Smooth muscle cell (in vitro differentiated cells): ENCODE results near the gene CHTF18. TPM values are rescaled to one million over a fixed set of nuclear protein-coding genes. Genes with fewer than 3 reads are reported as not detected.

ENCODE experiments used
- DNase-seq: peaks from one replicate; lab custom pipeline; 2025; ENCODE audit not compliant: unreplicated experiment; lab: John Stamatoyannopoulos, UW
- H2AFZ ChIP-seq: fragments of 200-600 bp; sonication (generic); 2 replicates; pipeline ENCODE4 v1.6.0; 2016; ENCODE audit warnings: antibody characterized with exemption, low read depth, mild to moderate bottlenecking
- H3F3A ChIP-seq: fragments of 200-600 bp; sonication (generic); 2 replicates; pipeline ENCODE4 v1.6.0; 2017; ENCODE audit warnings: antibody characterized with exemption, low read depth
- H3K27ac ChIP-seq: fragments of 200-600 bp; sonication (generic); 2 replicates; pipeline ENCODE4 v1.5.1; 2016; ENCODE audit warnings: low read depth, mild to moderate bottlenecking
- H3K27me3 ChIP-seq: fragments of 200-600 bp; sonication (generic); 2 replicates; pipeline ENCODE4 v1.6.1; 2016; ENCODE audit warnings: low read depth, mild to moderate bottlenecking
- H3K36me3 ChIP-seq: fragments of 200-600 bp; sonication (generic); 2 replicates; pipeline ENCODE4 v1.5.1; 2016; ENCODE audit warnings: low read depth
- H3K4me1 ChIP-seq: fragments of 200-600 bp; sonication (generic); 2 replicates; pipeline ENCODE4 v1.5.1; 2016; ENCODE audit warnings: low read depth
- H3K4me2 ChIP-seq: fragments of 200-600 bp; sonication (generic); 2 replicates; pipeline ENCODE4 v1.6.0; 2016; ENCODE audit warnings: mild to moderate bottlenecking
- H3K4me3 ChIP-seq: fragments of 200-600 bp; sonication (generic); 2 replicates; pipeline ENCODE4 v1.5.1; 2016; ENCODE audit warnings: mild to moderate bottlenecking
- H3K79me2 ChIP-seq: fragments of 200-600 bp; sonication (generic); 2 replicates; pipeline ENCODE4 v1.6.0; 2016; ENCODE audit warnings: low read depth, mild to moderate bottlenecking
- H3K9ac ChIP-seq: fragments of 200-600 bp; sonication (generic); 2 replicates; pipeline ENCODE4 v1.6.0; 2016; ENCODE audit warnings: low read depth
- H3K9me3 ChIP-seq: fragments of 200-600 bp; sonication (generic); replicated peaks from 2 replicates; pipeline ENCODE4 v1.5.1; 2016; ENCODE audit warnings: low read depth
- H4K20me1 ChIP-seq: fragments of 200-600 bp; sonication (generic); 2 replicates; pipeline ENCODE4 v1.6.0; 2016; ENCODE audit warnings: low read depth
- CTCF ChIP-seq: fragments of 200-600 bp; sonication (generic); IDR thresholded peaks from 2 replicates; pipeline ENCODE4 v1.5.1; 2017; ENCODE audit warnings: borderline replicate concordance, mild to moderate bottlenecking, antibody characterized with exemption; ENCODE audit not compliant: insufficient read depth, poor library complexity, severe bottlenecking
- WGBS: methylation state at CpG from one replicate; pipeline ENCODE4 v1.1.7; 2016; ENCODE audit warnings: low lambda C conversion rate; 5-methylcytosine and 5-hydroxymethylcytosine counted together
- polyA plus RNA-seq: library from polyadenylated mRNA; unstranded; fragments of >200 nt; fragmentation: Nextera tagmentation; extraction: Ambion mirVana; gene quantifications from 2 replicates; pipeline ENCODE4 v1.2.1, GENCODE V29; 2016
- total RNA-seq: library from RNA; depleted of rRNA; stranded (reverse); fragments of >200 nt; gene quantifications from 2 replicates; pipeline ENCODE4 v1.2.3, GENCODE V29; 2014

CHTF18 gene
- total and polyA plus RNA-seq, 2 experiments from 2014 or later, result 27.2 to 33.2 TPM

DNA sequence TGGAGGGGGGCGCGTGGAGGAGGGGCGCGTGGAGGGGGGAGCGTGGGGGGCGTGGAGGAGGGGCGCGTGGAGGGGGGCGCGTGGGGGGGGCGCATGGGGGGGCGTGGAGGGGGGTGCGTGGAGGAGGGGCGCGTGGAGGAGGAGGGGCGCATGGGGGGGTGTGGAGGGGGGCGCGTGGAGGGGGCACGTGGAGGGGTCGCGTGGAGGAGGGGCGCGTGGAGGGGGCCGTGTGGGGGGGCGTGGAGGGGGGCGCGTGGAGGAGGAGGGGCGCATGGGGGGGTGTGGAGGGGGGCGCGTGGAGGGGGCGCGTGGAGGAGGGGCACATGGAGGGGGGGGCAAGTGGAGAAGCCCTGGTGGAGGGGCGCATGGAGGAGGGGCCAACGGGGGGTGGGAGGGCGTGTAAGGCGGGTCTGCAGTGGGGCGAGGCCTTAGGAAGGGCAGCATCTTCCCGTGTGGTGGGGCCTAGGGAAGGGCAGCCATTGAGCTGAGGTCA, 20.6 kb upstream of the CHTF18 start:
- no peak overlapping the region for H3K4me3 ChIP-seq
- TF ChIP-seq CTCF, result no peak
- no peak overlapping the region for H2AFZ ChIP-seq
- H3K9me3 ChIP-seq, result no peaks in the 10 kb centered on the region
- no peak overlapping the region for H3K27ac ChIP-seq
- H3K9ac ChIP-seq, result no peak overlapping the region
- H3K79me2 ChIP-seq, result no peaks in the 10 kb centered on the region
- H3F3A ChIP-seq, result no peaks in the 10 kb centered on the region
- 80% methylated on average over 1 of the region's 38 CpGs for WGBS
- no peak for DNase-seq
- H4K20me1 ChIP-seq, result no peaks in the 10 kb centered on the region
- H3K36me3 ChIP-seq, result no peaks in the 10 kb centered on the region
- no peak overlapping the region for H3K4me2 ChIP-seq
- H3K4me1 ChIP-seq, result no peaks in the 10 kb centered on the region
- H3K27me3 ChIP-seq, result no peaks in the 10 kb centered on the region

- H3K9ac ChIP-seq, result no peak overlapping the region
- H4K20me1 ChIP-seq, result no peaks in the 10 kb centered on the region
- H3K79me2 ChIP-seq, result no peaks in the 10 kb centered on the region
- H3K4me1 ChIP-seq, result no peaks in the 10 kb centered on the region
- no peaks in the 10 kb centered on the region for H3K9me3 ChIP-seq
- H3K27ac ChIP-seq, result no peak overlapping the region
- H2AFZ ChIP-seq, result no peak overlapping the region
- no peak overlapping the region for H3K4me2 ChIP-seq
- no peaks in the 10 kb centered on the region for H3K36me3 ChIP-seq
- no peak for DNase-seq
- no peaks in the 10 kb centered on the region for H3F3A ChIP-seq
- H3K4me3 ChIP-seq, result no peak overlapping the region
- 92% methylated on average over 11 of the region's 21 CpGs for WGBS
- H3K27me3 ChIP-seq, result no peaks in the 10 kb centered on the region
- no peak for TF ChIP-seq CTCF
These were observed 20.0 kb upstream of the CHTF18 start for GRCh38 chr16:768428-768827.

GRCh38 chr16:769184-769784, 19.1 kb upstream of the CHTF18 start:
- no peak overlapping the region for H3K4me3 ChIP-seq
- H3K9ac ChIP-seq, result no peak overlapping the region
- no peaks in the 10 kb centered on the region for H3K36me3 ChIP-seq
- H3F3A ChIP-seq, result no peaks in the 10 kb centered on the region
- no peak overlapping the region for H3K4me2 ChIP-seq
- no peaks in the 10 kb centered on the region for H3K27me3 ChIP-seq
- DNase-seq, result no peak
- H3K4me1 ChIP-seq, result no peaks in the 10 kb centered on the region
- no peak for TF ChIP-seq CTCF
- WGBS, result 85% methylated on average over 7 of the region's 20 CpGs
- H3K79me2 ChIP-seq, result no peaks in the 10 kb centered on the region
- H3K9me3 ChIP-seq, result no peaks in the 10 kb centered on the region
- no peaks in the 10 kb centered on the region for H4K20me1 ChIP-seq
- no peak overlapping the region for H3K27ac ChIP-seq
- no peak overlapping the region for H2AFZ ChIP-seq

DNA sequence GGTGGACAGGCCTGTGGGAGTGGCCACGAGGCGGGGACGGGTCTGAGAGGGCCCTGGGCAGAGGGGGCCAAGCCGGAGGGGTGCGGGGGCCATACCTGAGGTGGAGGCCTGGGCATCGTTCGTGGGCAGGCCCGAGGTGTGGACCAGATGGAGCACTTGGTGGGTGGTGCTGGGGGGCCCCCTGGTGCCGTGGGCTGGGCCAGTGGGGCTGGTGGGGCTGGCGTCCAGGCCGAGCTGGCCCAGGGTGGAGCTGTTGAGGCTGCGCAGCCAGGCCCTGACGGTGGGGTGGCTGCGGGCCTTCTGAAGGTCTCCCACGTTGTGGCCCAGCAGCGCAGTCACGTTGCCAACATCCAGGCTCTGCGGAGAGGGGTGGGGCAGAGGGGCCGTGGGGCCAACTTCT, 18.5 kb upstream of the CHTF18 start:
- Histone ChIP-seq H3F3A (no peaks in the 10 kb centered on the region), H4K20me1 (no peaks in the 10 kb centered on the region), H3K4me3 (no peak overlapping the region), H3K27ac (no peak overlapping the region), H3K9me3 (no peaks in the 10 kb centered on the region), H3K79me2 (no peaks in the 10 kb centered on the region), H3K9ac (no peak overlapping the region), H3K36me3 (no peaks in the 10 kb centered on the region), H3K4me1 (no peaks in the 10 kb centered on the region), H2AFZ (no peak overlapping the region), H3K4me2 (no peak overlapping the region), H3K27me3 (no peaks in the 10 kb centered on the region)
- WGBS, result 92% methylated on average over 10 of the region's 19 CpGs
- no peak for TF ChIP-seq CTCF
- DNase-seq, result no peak
